ENCODE results near the gene TSPO2. TPM values are rescaled to one million over a fixed set of nuclear protein-coding genes. Genes with fewer than 3 reads are reported as not detected.

The TSPO2 gene
- total and polyA plus RNA-seq, 9 of the 15 experiments (the other 6 are each of a cell fraction or from before 2014, with no cell fraction given) = not detected

DNA sequence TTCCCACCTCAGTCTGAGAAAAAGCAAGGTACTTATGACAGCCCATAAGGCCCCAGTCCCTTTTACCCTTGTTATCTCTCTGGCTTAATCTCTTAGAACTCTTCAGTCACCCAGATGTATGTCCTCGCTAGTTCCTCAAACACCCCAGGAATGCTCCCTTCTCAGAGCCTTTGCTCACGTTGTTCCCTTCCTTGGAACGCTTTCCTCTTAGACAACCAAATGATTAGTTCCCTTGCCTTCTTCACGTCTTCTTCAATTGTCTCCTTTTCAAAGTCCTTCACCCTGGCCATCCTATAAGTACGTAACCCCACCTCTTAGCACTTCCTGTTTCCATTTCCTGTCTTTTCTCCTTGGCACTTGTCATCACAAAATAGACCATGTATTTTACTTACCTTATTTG, 9.6 kb downstream of the TSPO2 start (continued):
- TF ChIP-seq DMBX1 (CRISPR knock-in tag; IDR thresholded peaks at IDR 0.05; ENCODE audit: borderline replicate concordance) (no peak), ZNF134 (CRISPR knock-in tag; conservative IDR thresholded peaks at IDR 0.05) (no peak), ELF4 (CRISPR knock-in tag; IDR thresholded peaks at IDR 0.05) (peak; percentile 89), CXXC5 (CRISPR knock-in tag; IDR thresholded peaks at IDR 0.05) (no peak), CHD1 (IDR thresholded peaks at IDR 0.05; ENCODE audit: low read length) (no peak), PHF8 (IDR thresholded peaks at IDR 0.05; ENCODE audit: borderline replicate concordance, low read length) (no peak), ZBTB7A (IDR thresholded peaks at IDR 0.05; ENCODE audit: borderline replicate concordance, control insufficient read depth, low read depth, low read length) (no peak), RBM17 (IDR thresholded peaks at IDR 0.05; ENCODE audit: borderline replicate concordance, low read depth, low read length) (no peak), XRCC4 (IDR thresholded peaks at IDR 0.05; ENCODE audit: extremely low read depth, insufficient read depth, insufficient read length) (no peak), LCOR (CRISPR knock-in tag; IDR thresholded peaks at IDR 0.05) (no peak), RBM25 (IDR thresholded peaks at IDR 0.05; ENCODE audit: low read depth, low read length, severe bottlenecking) (no peak), ZBED1 (IDR thresholded peaks at IDR 0.05) (no peak), ZNF253 (CRISPR knock-in tag; conservative IDR thresholded peaks at IDR 0.05) (no peak)
- TF ChIP-seq, protein P1, sequence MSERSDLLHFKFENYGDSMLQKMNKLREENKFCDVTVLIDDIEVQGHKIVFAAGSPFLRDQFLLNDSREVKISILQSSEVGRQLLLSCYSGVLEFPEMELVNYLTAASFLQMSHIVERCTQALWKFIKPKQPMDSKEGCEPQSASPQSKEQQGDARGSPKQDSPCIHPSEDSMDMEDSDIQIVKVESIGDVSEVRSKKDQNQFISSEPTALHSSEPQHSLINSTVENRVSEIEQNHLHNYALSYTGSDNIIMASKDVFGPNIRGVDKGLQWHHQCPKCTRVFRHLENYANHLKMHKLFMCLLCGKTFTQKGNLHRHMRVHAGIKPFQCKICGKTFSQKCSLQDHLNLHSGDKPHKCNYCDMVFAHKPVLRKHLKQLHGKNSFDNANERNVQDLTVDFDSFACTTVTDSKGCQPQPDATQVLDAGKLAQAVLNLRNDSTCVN (CRISPR knock-in tag; IDR thresholded peaks at IDR 0.05) = 0 out of 2 replicates have a peak, but pooled peaks have one; percentile 44
- TF ChIP-seq, protein P2, sequence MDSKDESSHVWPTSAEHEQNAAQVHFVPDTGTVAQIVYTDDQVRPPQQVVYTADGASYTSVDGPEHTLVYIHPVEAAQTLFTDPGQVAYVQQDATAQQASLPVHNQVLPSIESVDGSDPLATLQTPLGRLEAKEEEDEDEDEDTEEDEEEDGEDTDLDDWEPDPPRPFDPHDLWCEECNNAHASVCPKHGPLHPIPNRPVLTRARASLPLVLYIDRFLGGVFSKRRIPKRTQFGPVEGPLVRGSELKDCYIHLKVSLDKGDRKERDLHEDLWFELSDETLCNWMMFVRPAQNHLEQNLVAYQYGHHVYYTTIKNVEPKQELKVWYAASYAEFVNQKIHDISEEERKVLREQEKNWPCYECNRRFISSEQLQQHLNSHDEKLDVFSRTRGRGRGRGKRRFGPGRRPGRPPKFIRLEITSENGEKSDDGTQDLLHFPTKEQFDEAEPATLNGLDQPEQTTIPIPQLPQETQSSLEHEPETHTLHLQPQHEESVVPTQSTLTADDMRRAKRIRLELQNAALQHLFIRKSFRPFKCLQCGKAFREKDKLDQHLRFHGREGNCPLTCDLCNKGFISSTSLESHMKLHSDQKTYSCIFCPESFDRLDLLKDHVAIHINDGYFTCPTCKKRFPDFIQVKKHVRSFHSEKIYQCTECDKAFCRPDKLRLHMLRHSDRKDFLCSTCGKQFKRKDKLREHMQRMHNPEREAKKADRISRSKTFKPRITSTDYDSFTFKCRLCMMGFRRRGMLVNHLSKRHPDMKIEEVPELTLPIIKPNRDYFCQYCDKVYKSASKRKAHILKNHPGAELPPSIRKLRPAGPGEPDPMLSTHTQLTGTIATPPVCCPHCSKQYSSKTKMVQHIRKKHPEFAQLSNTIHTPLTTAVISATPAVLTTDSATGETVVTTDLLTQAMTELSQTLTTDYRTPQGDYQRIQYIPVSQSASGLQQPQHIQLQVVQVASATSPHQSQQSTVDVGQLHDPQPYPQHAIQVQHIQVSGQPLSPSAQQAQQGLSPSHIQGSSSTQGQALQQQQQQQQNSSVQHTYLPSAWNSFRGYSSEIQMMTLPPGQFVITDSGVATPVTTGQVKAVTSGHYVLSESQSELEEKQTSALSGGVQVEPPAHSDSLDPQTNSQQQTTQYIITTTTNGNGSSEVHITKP (IDR thresholded peaks at IDR 0.05; ENCODE audit: partially characterized antibody) = no peak
- TF ChIP-seq, protein P3, sequence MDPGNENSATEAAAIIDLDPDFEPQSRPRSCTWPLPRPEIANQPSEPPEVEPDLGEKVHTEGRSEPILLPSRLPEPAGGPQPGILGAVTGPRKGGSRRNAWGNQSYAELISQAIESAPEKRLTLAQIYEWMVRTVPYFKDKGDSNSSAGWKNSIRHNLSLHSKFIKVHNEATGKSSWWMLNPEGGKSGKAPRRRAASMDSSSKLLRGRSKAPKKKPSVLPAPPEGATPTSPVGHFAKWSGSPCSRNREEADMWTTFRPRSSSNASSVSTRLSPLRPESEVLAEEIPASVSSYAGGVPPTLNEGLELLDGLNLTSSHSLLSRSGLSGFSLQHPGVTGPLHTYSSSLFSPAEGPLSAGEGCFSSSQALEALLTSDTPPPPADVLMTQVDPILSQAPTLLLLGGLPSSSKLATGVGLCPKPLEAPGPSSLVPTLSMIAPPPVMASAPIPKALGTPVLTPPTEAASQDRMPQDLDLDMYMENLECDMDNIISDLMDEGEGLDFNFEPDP (CRISPR knock-in tag; IDR thresholded peaks at IDR 0.05) = no peak
- TF ChIP-seq, protein P4, sequence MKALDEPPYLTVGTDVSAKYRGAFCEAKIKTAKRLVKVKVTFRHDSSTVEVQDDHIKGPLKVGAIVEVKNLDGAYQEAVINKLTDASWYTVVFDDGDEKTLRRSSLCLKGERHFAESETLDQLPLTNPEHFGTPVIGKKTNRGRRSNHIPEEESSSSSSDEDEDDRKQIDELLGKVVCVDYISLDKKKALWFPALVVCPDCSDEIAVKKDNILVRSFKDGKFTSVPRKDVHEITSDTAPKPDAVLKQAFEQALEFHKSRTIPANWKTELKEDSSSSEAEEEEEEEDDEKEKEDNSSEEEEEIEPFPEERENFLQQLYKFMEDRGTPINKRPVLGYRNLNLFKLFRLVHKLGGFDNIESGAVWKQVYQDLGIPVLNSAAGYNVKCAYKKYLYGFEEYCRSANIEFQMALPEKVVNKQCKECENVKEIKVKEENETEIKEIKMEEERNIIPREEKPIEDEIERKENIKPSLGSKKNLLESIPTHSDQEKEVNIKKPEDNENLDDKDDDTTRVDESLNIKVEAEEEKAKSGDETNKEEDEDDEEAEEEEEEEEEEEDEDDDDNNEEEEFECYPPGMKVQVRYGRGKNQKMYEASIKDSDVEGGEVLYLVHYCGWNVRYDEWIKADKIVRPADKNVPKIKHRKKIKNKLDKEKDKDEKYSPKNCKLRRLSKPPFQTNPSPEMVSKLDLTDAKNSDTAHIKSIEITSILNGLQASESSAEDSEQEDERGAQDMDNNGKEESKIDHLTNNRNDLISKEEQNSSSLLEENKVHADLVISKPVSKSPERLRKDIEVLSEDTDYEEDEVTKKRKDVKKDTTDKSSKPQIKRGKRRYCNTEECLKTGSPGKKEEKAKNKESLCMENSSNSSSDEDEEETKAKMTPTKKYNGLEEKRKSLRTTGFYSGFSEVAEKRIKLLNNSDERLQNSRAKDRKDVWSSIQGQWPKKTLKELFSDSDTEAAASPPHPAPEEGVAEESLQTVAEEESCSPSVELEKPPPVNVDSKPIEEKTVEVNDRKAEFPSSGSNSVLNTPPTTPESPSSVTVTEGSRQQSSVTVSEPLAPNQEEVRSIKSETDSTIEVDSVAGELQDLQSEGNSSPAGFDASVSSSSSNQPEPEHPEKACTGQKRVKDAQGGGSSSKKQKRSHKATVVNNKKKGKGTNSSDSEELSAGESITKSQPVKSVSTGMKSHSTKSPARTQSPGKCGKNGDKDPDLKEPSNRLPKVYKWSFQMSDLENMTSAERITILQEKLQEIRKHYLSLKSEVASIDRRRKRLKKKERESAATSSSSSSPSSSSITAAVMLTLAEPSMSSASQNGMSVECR (CRISPR knock-in tag; IDR thresholded peaks at IDR 0.05) = no peak

All from K562 (cell line).